ENCODE data around the gene MUC6.

The MUC6 gene

DNA sequence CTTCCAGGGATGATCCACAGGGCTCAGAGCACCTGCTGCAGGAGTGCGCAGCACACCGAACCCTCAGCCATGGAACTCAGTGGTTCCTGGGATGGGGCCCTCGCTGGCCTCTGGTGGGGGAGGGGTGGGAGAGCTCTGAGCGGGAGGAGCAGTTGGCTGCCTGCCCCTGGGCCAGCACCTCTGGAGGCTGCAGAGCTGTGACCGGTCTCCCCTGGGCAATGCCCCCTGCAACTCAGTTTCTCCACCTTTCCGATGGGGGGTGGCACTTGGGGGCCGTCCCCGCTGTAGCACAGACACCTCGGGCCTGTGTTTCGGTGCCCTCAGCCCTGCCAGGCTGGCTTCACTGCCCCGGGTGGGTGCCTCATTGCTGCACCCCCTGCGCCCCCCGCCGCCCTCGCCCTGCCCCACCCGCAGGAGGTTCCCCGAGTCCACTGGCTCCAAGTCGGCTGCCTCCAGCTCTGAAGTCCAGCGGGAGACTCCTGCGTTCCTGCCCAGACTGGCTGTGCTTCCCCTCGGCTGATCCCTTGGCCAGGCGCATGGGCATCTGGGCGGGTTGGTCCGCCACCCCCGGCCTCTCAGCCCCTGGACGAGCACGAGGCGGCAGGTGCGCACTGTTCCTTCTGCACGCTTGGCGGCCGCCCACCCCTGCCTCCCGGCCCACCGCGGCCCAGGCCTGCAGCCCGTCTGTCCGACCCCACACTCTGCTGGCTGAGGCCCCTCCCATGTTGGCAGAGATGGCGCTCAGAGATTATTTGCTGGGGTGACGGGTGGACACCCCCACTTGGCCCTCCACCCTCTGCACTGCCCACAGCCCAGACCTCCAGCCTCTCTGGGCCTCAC, 1.8 kb downstream of the MUC6 start:
- TF ChIP-seq, protein P1, sequence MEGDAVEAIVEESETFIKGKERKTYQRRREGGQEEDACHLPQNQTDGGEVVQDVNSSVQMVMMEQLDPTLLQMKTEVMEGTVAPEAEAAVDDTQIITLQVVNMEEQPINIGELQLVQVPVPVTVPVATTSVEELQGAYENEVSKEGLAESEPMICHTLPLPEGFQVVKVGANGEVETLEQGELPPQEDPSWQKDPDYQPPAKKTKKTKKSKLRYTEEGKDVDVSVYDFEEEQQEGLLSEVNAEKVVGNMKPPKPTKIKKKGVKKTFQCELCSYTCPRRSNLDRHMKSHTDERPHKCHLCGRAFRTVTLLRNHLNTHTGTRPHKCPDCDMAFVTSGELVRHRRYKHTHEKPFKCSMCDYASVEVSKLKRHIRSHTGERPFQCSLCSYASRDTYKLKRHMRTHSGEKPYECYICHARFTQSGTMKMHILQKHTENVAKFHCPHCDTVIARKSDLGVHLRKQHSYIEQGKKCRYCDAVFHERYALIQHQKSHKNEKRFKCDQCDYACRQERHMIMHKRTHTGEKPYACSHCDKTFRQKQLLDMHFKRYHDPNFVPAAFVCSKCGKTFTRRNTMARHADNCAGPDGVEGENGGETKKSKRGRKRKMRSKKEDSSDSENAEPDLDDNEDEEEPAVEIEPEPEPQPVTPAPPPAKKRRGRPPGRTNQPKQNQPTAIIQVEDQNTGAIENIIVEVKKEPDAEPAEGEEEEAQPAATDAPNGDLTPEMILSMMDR (IDR thresholded peaks at IDR 0.05; ENCODE audit: insufficient read depth, low read depth, low read length, missing control alignments) = no peak
- no peak for DNase-seq (ENCODE audit: low read depth)
- H3K4me3 ChIP-seq (ENCODE audit: low read length) = no peak overlapping the region

DNA sequence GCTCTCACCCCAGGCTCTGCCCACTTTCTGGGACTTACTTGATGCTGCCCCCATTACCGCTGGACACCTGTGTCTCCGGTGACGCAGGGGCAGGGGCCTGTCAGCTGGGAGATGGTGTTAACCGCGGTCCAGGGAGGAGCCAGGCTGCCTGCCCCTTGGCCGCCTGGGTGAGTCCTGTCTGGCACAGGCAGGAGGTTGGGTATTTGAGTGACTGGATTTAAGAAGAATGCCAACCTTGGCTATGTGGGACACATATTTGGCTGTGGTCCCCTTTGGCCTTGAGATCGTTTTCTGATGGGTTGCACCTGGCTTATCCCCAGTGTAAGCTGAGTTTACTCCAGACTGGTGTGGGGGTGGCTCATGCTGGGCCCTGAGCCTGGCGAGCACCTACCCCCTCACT, 2.5 kb downstream of the MUC6 start:
- H3K4me3 ChIP-seq (ENCODE audit: low read length) = no peak overlapping the region
- DNase-seq (ENCODE audit: low read depth) = no peak
- TF ChIP-seq, protein P1 (IDR thresholded peaks at IDR 0.05; ENCODE audit: insufficient read depth, low read depth, low read length, missing control alignments) = no peak

DNA sequence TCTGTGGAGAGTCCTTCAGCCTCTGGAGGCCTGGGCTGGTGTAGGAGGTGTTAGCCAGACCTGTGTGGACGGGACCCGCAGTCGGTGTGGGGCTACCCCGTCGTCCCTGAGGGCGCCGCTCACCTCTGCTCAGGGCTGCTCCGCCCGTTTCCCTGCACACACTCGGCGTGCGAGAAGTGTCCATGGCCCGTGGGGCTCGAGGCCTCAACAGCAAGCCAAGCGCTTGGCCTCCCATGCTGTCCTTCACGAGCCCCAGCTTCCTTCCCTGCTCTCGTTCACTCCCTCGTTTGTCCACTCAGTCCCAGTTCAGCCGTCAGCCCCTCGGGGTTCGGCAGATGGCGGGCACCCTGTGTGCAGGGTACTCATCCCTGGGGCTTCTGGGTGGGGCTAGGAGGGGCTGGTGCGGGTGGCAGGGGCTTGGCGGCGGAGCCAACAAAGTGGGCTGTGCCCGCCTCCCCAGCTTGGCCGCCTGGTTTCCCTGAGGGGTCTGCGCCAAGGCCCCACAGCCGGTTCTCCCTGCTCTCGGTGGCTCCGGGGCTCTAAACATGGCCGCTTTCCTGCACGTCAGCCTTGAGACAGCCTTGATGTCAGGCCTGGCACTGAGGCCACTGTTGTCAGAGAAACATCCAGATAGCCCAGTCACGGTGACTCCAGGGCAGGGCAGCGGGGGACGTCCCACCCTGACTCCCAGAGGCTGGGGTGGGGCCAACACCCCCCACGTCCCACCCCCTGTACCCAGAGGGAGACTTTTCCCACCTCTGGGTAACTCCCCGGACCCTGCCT, 3.3 kb downstream of the MUC6 start:
- H3K4me3 ChIP-seq (ENCODE audit: low read length) = no peak overlapping the region
- DNase-seq (ENCODE audit: low read depth) = no peak
- TF ChIP-seq, protein P1 (IDR thresholded peaks at IDR 0.05; ENCODE audit: insufficient read depth, low read depth, low read length, missing control alignments) = no peak

DNA sequence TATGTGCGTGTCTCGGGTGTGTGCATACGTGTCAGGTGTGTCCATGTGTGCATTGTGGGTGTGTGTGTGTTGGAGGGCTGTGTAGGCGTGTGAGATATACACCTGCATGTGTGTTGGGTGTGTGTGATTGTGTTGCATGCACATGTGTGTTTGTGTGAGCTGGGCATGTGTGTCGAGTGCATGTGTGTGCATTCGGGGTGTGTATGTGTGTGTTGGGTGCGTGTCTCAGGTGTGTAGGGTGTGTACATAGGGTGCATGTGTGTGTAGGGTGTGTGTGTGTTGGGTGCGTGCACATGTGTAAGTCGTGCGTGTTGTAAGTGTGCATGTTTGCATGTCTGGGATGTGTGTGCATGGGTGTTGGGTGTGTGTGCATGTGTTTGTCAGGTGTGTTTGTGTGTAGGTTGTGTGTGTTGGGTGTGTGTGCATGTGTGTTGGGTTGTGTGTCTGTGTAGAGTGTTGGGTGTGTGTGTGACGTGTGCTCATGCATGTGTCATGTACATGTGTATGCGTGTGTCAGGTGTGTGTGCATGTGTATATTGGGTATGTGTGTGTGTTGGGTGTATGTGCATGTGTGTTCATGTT, 4.1 kb downstream of the MUC6 start:
- DNase-seq (ENCODE audit: low read depth) = no peak
- TF ChIP-seq, protein P1 (IDR thresholded peaks at IDR 0.05; ENCODE audit: insufficient read depth, low read depth, low read length, missing control alignments) = no peak

DNA sequence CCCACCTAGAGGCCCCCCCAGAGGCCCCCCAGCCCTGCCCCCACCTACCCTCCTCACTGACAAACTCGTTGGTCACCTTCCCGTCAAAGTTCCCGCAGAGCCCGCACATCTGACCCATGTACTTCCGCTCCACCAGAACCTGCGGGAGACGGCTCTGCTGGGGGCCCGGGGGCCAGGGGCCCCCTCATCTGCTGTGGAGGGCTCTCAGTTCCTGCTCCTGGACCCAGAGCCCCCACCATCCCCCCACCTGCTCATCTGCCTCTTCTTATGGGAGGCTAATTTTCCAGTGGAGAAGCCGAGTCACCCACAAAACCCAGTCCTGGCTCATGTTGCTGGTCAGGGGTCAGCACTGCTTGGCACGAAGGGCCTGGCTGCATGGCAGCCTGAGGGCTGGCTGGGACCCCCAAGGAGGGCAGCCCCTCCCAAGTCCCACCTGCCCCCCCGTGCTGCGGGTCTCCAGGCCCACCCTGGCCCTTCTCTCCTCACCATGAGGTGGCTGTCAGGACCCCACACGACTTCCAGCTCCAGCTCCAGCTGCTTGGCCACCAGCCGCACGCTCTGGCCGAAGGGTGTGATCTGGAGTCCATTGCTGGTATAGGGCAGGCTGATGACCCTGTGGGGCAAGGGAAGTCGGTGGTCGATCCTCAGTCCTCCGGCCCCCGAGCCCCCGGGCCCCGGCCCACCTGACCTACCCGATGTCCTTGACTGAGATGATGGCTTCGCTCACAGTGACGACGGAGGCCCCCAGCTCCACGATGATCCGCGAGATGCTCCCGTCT, 5.2 kb downstream of the MUC6 start:
- no peak for DNase-seq (ENCODE audit: low read depth)
- TF ChIP-seq, protein P1 (IDR thresholded peaks at IDR 0.05; ENCODE audit: insufficient read depth, low read depth, low read length, missing control alignments) = no peak

More for the DNA sequence above, 4.1 kb downstream of the MUC6 start:
- H3K4me3 ChIP-seq (ENCODE audit: low read length) = no peak overlapping the region

DNA sequence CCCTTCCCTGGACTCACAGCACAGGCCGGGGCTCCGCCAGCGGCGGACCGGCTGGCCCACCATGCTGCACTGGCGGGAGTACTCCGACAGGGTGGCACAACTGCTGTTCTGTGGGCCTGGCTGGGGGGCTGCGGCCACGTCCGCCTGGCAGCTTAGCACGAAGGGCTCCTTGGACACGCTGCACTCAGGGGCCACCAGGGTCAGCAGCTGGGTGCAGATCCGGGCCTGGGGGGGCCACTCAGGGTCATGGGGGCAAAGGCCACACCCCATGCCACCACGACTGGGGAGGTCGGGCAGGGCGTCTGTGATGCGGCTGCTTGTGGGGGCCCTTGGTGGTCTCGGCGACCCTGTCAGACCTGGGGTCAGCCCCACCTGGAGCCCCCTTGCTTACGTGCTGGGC, 6.0 kb downstream of the MUC6 start:
- TF ChIP-seq, protein P1 (IDR thresholded peaks at IDR 0.05; ENCODE audit: insufficient read depth, low read depth, low read length, missing control alignments) = no peak
- DNase-seq (ENCODE audit: low read depth) = no peak
- no peak overlapping the region for H3K4me3 ChIP-seq (ENCODE audit: low read length)

More for the DNA sequence above, 5.2 kb downstream of the MUC6 start:
- H3K4me3 ChIP-seq (ENCODE audit: low read length) = no peak overlapping the region

Data from epithelial cell of esophagus (primary cell).